Measurements from ENCODE around the gene FIZ1. TPM values are rescaled to one million over a fixed set of nuclear protein-coding genes. Genes with fewer than 3 reads are reported as not detected.

Gene FIZ1
- polyA plus RNA-seq, 4 donors = 15.7 to 28.9 (median 23.4) TPM

DNA sequence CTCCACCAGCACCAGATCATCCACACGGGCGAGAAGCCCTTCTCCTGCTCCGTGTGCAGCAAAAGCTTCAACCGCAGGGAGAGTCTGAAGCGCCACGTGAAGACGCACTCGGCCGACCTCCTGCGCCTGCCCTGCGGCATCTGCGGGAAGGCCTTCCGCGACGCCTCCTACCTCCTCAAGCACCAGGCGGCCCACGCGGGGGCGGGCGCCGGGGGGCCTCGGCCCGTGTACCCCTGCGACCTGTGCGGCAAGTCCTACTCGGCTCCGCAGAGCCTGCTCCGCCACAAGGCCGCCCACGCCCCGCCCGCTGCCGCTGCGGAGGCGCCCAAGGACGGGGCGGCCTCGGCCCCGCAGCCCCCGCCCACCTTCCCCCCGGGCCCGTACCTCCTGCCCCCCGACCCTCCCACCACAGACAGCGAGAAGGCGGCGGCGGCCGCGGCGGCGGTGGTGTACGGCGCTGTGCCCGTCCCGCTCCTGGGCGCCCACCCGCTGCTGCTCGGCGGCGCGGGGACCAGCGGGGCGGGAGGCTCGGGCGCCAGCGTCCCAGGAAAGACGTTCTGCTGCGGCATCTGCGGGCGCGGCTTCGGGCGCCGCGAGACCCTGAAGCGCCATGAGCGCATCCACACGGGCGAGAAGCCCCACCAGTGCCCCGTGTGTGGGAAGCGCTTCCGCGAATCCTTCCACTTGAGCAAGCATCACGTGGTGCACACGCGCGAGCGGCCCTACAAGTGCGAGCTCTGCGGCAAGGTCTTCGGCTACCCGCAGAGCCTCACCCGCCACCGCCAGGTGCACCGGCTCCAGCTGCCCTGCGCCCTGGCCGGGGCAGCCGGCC lies 15.6 kb upstream of the FIZ1 start:
- no peak for DNase-seq (ENCODE audit: low read depth in 4 of 4, low spot score in 2 of 4)

DNA sequence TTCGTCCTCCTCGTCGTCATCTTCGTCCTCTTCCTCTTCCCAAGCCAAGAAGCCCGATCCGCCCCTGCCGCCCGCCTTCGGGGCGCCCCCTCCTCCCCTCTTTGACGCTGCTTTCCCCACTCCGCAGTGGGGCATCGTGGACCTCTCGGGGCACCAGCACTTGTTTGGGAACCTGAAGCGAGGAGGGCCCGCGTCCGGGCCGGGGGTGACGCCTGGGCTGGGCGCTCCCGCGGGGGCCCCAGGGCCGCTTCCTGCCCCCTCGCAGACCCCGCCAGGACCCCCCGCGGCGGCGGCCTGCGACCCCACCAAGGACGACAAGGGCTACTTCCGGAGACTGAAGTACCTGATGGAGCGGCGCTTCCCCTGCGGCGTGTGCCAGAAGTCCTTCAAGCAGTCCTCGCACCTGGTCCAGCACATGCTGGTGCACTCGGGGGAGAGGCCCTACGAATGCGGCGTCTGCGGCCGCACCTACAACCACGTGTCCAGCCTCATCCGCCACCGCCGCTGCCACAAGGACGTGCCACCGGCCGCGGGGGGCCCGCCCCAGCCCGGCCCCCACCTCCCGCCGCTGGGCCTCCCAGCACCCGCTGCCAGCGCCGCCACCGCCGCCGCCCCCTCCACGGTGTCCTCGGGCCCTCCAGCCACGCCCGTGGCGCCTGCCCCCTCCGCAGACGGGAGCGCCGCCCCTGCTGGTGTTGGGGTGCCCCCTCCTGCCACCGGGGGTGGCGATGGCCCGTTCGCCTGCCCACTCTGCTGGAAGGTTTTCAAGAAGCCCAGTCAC lies 14.8 kb upstream of the FIZ1 start:
- no peak for DNase-seq (ENCODE audit: low read depth in 4 of 4, low spot score in 2 of 4)

DNA sequence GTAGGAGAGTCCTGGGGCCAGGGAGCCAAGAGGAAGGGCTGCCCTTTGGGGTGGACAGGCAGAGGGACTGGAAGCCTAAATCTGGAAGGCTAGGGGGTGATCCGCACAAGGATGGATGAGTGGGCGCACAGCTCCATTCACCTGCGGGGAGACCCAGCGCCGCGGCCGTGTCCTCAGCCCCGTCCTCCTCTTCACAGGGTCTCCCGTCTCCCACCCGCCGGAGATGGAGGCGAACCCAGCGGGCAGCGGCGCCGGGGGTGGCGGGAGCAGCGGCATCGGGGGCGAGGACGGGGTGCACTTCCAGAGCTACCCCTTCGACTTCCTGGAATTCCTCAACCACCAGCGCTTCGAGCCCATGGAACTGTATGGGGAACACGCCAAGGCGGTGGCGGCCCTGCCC lies 14.1 kb upstream of the FIZ1 start:
- no peak for DNase-seq (ENCODE audit: low read depth in 4 of 4, low spot score in 2 of 4)

DNA sequence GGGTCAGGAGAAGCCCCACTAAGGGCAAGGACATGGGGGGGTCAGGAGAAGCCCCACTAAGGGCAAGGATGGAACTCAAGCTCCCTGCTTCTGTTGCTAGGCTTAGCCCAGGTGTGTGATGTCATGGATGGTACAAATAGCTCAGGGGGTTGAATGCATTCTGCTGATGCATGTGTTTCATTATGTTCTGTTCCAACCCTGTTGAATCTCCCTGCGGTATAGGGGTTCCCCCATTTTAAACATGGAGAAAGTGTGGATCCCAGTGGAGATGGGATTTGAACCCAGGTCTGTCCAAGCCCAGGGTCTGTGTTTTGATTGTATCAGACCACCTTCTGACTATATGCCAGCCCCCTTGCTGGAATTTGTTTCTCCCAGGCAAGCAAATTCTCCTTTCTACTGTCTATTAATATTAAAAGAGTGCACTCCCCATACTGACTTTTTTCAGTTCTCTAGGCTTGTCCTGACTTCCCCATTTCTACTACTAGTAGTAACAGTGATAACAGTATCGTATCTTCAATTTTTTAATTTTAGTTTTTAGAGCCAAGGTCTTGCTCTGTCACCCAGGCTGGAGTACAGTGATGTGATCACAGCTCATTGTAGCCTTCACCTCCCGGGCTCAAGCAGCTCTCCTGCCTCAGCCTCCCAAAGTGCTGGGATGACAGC lies 12.8 kb upstream of the FIZ1 start:
- no peak for DNase-seq (ENCODE audit: low read depth in 4 of 4, low spot score in 2 of 4)

DNA sequence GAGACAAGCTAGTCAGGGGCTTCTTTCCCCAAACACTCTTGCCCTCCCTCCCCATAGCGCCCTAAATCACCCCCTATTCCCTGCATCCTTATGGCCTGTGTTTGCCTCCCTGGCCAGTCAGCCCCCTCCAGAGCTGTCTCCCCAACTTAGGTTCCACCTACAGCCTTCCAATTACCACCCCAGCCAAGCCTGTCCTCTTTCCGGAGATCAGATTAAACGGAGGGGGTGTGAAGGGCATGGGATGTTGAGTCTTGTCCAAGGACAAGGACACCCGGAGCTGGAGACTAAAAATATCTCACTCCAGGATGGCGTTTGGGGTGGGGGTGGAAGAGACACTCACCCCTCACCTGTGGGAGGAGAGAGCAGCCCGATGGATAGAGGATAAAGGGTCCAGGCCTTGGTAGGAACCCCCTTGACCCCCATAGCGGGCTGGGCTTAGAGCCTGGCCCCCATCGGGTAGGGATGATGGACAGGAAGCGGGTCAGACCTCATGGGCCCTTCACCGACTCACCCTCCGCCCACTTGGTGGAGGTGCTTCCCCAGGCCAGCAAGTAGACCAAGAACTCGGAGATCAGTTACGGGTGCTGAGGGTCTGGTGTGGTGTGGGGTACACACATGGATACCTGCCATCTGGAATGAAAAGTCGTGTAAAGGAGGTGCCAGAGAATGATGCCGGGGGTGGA lies 12.1 kb upstream of the FIZ1 start:
- DNase-seq (ENCODE audit: low read depth in 4 of 4, low spot score in 2 of 4) = no peak

DNA sequence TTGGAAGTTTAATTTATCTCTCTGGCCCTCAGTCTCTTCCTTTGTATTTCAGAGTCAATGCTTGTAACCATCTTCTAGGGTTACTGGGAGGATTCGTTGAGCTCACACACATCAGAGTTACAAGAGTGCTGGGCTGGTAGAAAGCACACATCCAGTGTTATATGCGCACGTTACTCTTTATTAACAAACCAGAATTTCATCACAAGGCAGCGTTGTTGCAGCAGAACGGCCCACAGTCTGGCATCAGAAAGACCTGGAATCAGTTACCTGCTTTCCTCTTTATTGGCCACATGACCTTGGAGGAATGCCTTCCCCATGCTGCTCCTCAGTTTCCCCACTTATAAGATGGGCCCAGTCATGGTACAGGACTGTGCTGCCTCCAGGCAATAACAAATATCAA lies 10.0 kb upstream of the FIZ1 start:
- DNase-seq (ENCODE audit: low read depth in 4 of 4, low spot score in 2 of 4) = no peak

DNA sequence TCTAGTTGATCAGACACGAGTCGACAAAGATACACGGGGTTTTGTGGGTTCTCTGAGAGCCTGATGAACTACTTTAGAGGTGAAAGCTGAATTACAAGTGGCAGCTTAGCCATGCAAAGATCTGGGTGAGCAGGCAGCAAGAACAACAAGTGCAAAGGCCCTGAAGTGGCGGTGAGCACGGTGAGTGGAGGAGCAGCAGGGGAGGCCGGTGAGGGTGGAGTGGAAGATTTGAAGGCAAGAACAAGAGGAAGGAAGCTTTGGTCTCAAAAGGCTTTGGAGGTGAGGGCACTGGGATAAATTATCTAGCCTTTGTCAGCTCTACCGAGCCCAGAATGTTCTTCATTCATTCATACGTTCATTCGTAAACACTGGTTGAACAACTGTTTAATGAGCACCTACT lies 7.5 kb upstream of the FIZ1 start:
- DNase-seq (ENCODE audit: low read depth in 4 of 4, low spot score in 2 of 4) = no peak

DNA sequence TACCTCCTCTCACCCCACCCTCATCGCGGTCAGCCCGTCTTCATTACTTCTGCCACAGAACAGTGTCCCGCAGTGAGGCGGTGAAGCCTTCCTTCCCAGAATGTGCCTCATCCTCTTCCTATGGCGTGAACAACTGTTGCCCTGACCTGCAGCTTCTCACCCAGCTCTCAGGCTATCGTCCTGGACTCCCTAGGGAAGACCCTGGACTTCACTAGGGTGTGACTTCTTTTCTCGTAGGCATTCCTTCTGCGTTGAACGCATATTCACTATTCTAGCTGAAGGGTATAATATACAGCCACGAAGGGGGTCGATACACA lies 7.1 kb upstream of the FIZ1 start:
- DNase-seq (ENCODE audit: low read depth in 4 of 4, low spot score in 2 of 4) = no peak

DNA sequence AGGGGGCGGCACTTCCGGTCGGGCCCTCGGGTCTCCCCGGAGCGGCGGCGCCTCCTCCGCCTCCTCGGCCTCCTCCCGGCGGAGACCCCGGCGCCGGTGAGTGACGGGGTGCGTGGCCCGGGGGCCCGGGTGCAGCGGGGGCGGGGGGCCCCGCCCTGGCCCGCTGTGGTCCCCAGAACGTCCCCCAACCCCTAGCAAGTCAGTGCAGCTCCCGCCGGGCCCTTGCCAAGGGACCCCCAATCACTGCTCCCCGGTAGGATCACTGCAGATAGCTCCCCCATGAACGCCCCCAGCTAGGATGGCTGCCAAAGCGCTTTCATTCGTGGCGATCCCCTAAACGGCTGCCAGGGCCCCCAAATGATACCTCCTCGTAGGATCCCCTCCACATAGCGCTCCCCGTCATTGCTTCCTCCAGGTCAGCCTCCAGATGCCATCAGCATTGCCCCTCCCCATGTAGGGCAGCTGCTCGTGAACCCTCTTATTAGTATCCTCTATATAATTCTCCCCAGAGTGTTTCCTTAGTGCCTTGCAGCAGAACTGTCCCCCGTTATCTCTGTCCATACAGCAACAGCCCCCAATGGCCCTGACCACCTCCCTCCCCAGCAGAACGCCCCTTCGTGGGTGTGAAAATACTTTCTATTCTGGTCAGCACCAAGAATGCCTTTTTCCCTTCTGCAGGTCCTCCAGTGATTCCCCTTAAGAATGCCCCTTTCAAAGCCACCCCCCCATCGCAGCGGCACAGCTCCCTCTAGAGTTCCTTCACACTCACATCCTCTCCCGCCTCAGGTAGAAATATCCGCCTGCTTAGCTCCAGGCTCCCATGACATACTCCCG lies 6.5 kb upstream of the FIZ1 start, which contains the start of gene ZNF865:
TSS of gene ZNF865 (plus strand) at position 11 of the 834 bp plus-strand sequence. CDS start 7,972 bp downstream, outside the sequence.
- DNase-seq (ENCODE audit: low read depth in 4 of 4, low spot score in 2 of 4) = peak in 2 of 4 donors; percentile 64 to 77

DNA sequence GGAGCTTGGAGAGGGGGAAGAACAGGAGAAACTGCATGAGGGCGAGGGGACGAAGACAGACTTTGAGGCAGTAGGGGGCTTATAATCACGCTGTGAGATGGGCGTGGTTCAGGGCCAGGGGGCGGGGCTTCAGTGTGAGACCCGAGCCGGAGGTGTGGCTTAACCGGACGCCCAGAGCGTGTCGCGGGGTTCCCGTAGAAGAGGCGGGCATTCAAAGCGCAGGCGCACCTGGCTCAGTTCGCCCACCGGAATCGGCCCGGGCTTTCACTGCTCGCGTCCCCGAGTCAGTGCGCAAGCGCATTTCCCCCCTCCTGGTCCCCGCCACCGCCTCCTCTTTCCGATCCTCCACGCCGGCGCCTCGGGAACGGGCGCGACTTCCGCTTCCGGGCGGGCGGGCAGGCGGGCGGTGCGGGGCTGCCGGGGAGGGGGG lies 5.9 kb upstream of the FIZ1 start:
- peak in 3 of 4 donors; percentile 91 to 95 (median 94) for DNase-seq (ENCODE audit: low read depth in 4 of 4, low spot score in 2 of 4)

DNA sequence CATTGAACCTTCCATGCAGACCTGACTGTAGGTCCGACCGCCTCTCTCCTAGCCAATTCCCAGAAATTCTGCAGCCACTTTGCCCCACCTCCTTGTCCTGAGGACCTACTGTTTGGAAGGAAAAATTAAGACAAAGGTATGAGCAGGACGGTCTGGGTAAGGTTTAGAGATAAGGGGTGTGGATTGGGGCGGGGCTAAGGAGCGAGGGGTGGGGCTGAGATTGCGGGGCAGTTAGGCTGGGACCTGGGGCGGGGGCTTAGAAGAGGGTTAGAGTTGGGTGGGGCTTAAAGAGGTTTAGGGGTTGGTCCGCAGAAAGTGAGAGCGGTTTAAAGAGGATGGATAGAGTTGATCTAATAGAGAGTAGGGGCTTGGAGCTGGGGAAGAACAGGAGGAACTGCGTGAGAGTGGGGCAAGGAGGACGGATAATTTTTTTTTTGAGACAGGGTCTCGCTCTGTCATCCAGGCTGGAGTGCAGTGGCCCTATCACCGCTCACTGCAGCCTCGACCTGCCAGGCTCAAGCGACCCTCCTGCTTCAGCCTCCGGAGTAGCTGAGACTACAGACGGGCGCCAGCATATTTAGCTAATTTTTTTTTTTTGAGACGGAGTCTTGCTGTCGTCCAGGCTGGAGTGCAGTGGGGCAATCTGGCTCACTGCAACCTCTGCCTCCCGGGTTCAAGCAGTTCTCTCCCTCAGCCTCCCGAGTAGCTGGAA lies 4.4 kb upstream of the FIZ1 start:
- no peak for DNase-seq (ENCODE audit: low read depth in 4 of 4, low spot score in 2 of 4)

DNA sequence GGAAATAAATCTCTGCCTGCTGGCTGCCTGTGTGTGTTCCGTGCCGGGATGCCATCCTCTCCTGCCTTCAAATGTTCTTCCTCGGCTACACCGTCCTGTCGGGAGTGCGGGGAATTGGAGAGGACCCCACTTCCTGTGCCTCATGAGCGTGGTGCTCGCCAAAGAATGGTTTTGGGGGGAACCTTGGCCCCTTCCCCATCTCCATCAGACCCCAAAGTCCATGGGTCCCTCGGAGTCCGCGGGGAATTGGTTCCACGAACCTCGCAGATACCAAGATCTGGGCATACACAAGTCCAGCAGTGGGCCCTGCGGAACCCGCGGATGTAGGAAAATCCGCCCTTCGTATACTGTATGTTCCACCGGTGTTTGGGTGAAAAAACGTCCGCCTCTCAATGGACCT lies 3.8 kb upstream of the FIZ1 start:
- DNase-seq (ENCODE audit: low read depth in 4 of 4, low spot score in 2 of 4) = no peak

DNA sequence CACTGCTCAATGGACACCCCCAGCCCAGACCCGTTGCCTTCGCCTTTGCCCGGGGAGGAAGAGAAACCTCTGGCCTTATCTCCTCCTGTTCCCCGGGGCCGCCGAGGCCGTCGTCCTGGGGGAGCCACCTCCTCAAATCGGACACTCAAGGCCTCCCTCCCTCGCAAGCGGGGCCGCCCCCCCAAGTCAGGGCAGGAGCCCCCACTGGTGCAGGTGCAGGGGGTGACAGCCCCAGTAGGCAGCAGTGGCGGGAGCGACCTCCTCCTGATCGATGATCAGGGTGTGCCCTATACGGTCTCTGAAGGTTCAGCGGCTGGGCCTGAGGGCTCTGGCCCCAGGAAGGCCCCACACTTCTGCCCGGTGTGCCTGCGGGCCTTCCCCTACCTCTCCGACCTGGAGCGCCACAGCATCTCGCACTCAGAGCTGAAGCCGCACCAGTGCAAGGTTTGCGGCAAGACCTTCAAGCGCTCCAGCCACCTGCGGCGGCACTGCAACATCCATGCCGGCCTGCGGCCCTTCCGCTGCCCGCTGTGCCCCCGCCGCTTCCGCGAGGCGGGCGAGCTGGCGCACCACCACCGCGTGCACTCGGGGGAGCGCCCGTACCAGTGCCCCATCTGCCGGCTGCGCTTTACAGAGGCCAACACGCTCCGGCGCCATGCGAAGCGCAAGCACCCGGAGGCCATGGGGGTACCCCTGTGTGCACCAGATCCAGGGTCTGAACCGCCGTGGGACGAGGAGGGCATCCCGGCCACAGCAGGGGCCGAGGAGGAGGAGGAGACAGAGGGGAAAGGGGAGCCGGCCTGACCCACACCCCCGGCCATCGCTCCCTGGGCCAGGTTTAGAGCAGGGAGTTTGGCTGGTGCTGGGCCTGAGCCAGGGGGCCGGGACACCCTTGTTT lies 3.0 kb upstream of the FIZ1 start:
- no peak for DNase-seq (ENCODE audit: low read depth in 4 of 4, low spot score in 2 of 4)

DNA sequence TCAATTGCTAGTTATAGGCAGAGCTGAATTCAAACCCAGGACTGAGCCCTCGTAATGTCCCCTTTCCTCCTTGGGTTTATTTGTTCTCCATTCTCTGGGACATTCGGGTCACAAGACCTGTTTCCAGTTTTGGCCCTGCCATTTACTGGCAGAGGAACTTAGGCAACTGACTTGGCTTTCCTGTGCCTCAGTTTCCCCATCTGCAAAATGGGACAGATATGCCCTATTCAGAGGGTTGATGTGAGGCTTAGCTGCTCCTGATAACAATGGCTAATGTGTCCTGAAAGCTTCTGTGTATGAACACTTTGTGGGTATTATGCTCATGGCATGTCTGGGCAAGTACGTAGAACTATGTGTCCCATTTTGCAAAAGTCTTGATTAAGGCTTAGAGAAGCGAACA lies 1.8 kb upstream of the FIZ1 start:
- no peak for DNase-seq (ENCODE audit: low read depth in 4 of 4, low spot score in 2 of 4)

DNA sequence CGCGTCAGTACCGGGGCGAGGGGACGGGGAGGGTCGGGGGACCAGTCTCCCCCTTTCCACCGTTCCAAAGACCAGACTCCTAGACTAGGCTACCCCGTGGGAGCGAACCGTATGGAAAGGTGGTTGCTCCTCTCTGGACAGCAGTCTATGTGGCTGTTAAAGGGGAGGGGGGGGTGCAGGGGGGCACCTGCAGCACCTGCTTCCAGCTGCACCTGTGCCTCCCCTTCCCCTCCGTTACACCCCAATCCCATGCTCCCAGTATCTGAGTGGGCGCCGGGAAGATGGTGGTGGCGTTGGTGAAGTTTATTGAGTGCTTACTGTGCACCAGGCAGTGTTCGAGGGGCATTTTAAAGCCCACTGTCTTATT lies 1.3 kb upstream of the FIZ1 start:
- no peak for DNase-seq (ENCODE audit: low read depth in 4 of 4, low spot score in 2 of 4)

DNA sequence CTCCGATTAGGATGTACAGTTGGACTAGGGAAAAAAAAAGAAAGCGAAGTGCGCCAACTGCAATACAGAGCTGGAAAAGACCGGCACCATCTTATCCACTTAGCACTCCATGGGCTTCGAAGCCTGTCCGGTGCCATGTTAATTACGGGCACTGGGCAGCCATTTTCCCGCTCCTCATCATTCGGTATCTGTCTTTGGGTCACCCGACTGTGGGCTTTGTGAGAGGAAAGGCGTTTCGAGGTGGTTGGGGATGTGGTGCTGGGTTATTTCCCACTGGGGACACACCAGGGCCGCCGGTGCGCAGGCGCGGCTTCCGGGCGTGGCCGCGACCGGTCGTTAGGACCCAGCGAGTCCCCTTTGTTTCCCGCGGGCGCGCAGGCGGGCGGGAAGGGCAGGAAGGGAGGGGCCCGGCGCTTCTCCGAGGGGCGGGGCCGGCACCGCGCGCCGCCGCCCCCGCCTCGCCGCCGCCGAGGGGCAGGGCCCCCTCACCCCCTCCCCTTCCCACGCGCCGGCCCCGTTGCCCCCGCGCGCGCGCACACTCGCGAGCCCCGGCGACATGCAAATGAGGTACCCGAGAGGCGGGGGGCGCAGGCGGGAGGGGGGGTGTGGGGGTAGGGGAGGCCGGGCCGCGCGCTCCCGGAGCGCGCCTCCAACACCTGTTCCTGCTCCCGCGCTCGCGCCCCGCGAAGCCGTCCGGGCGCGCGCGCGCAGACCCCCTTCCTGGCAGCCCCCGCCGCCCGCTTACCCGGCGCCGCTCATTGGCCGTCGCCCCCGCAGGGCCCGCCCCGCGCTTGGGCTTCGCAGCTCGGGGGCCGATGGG lies 735 bp upstream of the FIZ1 start, which contains the start of gene ZNF524:
TSS of gene ZNF524 (plus strand) at position 447 of the 820 bp plus-strand sequence. CDS start 1,825 bp downstream, outside the sequence.
- peak; percentile 91 to 100 (median 98) for DNase-seq (ENCODE audit: low read depth in 4 of 4, low spot score in 2 of 4)

DNA sequence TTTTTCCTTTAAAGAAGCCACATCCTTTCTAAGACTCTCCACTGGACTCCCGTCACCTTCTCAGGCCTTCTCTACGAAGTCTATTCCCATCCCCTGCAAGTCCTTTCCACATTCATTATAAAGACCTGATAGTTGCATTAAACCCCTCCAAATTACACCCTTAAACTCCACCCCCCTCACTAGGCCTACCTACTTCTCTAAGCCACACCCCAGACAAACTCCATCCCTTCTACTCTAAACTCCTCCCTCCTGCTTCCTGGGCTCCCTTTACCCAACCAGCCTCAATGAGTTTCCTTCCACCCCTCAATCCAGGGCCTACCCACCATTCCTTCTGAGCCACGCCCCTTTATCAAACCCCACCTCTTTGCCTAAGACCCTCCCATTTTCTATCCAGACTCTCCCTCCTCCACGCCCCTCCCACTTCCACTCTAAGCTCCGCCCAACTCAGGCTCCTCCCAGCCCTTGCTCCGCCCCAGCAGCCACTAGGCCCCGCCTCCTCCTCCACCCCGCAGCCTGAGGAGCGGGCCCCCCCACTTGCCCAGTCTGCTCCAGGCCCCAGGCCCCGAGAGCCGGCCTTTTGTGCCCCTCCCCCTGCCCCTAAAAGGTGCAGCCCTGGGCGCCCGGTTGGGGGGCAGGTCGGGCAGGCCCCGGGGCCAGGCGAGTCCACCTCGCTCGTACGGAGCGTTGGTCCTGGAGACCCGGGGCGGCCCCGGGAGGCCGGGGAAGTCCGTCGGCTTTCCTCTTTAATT lies 424 bp downstream of the FIZ1 start:
- peak in 1 of 4 donors; percentile 85 for DNase-seq (ENCODE audit: low read depth in 4 of 4, low spot score in 2 of 4)

Measured in left renal cortex interstitium (tissue), 4 donors.